ENCODE results near the gene PTPN23.
A peak's percentile ranks its signal among the peaks of the same experiment; 100 is the strongest.
"Not testable (repeated sequence)": the region's sequence is repeated elsewhere in the genome, so short reads cannot be mapped to it uniquely, and the experiment has no call there.

PTPN23 gene, protein sequence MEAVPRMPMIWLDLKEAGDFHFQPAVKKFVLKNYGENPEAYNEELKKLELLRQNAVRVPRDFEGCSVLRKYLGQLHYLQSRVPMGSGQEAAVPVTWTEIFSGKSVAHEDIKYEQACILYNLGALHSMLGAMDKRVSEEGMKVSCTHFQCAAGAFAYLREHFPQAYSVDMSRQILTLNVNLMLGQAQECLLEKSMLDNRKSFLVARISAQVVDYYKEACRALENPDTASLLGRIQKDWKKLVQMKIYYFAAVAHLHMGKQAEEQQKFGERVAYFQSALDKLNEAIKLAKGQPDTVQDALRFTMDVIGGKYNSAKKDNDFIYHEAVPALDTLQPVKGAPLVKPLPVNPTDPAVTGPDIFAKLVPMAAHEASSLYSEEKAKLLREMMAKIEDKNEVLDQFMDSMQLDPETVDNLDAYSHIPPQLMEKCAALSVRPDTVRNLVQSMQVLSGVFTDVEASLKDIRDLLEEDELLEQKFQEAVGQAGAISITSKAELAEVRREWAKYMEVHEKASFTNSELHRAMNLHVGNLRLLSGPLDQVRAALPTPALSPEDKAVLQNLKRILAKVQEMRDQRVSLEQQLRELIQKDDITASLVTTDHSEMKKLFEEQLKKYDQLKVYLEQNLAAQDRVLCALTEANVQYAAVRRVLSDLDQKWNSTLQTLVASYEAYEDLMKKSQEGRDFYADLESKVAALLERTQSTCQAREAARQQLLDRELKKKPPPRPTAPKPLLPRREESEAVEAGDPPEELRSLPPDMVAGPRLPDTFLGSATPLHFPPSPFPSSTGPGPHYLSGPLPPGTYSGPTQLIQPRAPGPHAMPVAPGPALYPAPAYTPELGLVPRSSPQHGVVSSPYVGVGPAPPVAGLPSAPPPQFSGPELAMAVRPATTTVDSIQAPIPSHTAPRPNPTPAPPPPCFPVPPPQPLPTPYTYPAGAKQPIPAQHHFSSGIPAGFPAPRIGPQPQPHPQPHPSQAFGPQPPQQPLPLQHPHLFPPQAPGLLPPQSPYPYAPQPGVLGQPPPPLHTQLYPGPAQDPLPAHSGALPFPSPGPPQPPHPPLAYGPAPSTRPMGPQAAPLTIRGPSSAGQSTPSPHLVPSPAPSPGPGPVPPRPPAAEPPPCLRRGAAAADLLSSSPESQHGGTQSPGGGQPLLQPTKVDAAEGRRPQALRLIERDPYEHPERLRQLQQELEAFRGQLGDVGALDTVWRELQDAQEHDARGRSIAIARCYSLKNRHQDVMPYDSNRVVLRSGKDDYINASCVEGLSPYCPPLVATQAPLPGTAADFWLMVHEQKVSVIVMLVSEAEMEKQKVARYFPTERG (N-terminal part only)

GRCh38 chr3:47380601-47381316 is at the start of gene PTPN23:
Gene PTPN23 (plus strand): TSS chr3:47381021. CDS start chr3:47381097, 76 bp downstream.
- peak; percentile 99 for DNase-seq

DNA sequence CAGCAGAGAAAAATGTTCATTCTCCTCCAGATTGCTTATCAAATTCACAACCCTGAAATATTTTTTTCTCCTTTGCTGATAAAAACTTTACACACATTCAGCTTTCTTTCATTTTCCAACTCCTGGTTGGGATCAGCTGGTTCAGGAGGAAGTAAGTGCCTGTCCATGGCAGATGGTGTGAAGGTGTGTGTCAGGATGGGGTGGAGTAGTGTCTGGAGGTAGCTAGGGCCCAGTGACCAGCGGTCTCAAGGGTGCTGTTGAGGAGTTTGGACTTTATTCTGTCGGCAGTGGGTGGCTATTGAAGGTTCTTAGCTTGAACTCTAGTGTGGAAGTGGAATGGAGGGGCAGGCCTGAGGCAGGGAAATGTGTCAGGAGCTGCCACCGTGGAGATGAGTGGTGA is 46.9 kb upstream of the PTPN23 start:
- DNase-seq = no peak

GRCh38 chr3:47337656-47338055 is 43.2 kb upstream of the PTPN23 start:
- DNase-seq = no peak

DNA sequence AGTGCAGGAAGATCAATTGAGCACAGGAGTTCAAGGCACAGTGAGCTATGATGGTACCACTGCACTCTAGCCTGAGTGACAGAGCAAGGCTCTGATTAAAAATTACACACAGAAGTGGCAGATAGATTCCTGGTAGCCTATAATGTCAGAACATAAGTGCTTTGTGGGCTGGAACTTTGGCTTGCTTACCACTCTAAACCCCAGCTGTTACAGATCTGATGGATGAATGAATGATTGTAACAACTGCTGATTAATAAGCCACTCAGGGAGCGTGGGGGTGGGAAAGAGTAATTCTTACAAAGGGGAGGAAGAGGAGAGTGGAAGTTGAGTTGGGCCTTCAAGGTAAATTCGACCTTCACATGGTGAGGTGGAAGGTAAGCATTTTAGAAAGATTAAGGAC is 40.9 kb upstream of the PTPN23 start:
- DNase-seq = no peak

GRCh38 chr3:47340866-47341265 is 40.0 kb upstream of the PTPN23 start:
- no peak for DNase-seq

DNA sequence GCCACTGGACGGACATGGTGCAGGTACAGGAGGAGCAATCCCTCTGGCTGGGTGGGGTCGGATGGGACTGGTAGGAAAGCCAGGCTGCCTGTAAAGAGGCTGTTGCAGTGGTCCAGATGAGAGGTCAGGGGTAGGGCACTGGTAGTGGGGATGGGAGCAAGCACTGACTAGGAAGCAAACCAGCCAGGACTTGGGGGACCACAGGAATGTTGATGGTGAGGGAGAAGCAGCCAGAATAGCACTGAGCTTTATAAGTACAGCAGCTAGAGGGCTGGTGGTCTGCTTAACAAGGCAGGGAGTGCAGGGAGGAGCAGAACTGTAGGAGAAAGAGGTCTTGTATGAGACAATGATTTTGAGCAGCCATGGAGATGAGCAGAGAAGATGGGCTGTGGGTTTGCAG is 38.7 kb upstream of the PTPN23 start:
- DNase-seq = no peak

GRCh38 chr3:47342812-47343211 is 38.0 kb upstream of the PTPN23 start:
- DNase-seq = no peak

GRCh38 chr3:47343471-47343971 is 37.3 kb upstream of the PTPN23 start:
- no peak for DNase-seq

DNA sequence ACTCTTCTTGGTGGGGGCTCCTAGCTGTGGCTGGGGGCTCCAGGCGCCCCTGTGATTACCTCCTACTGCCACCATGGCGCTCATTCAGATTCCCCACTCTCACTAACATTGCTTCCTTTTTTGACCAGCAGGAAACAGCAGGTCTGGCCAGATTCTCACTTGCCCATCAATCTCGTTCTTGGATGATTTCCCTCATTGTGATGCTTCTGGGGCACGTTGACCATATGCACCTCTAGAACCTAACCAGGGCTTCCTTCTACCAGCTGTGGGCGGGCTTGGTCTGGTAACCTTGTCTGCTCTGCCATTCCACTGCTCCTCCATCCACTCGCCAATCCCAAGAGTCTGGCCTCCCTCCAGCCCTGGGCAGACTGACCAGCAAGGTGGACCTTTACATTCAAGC is 35.9 kb upstream of the PTPN23 start:
- no peak for DNase-seq

- no peak for DNase-seq
Measured at GRCh38 chr3:47347217-47347801, 33.5 kb upstream of the PTPN23 start.

DNA sequence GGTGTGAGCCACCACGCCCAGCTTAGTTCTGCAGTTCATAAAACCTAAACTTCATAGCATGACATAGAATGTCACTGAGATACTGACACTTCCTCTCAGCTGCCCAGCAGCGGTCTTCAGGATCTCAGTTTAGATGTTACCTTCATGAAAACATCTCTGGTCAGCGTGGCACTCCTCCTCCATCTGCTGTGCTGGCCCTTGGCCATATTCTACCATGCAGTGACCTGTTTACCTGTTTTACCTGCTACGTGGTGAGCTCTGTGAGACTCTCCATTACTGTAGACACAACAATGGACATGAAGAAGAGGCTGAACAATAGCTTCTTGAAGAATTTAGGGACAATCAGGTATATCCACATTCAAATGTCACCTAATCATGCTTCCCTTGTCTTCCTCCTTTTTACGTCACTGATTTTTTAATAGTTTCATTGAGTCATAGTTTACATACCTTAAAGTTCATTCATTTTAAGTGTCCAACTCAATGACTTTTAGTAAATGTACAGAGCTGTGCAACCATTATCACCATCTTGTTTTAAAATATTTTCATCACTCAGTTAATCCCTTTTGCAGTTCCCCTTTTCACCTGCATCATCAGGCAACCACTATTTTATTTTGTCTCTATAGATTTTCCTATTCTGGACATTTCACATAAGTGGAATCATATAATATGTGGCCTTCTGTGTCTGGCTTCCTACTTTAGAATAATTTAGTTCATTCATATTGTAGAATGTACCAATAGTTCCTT is 32.2 kb upstream of the PTPN23 start:
- DNase-seq = no peak

DNA sequence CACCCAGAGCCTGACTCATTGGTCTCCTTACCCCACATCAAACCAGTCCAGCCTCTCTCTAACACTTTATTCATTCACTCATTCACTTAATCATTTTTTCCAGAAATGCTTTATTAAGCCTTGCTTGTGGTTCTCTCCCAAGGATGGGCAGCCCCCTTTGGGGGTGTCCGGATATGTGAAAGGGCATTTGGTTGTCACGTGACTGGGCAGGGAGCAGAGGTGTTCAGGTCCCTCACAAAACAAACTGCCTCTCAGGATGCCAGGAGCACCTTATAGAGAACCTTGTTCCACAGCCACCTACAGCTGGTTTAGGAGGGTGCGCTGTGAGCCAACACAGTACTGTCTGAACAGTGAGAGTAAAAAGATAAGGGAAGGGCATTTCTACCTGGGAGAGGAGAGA is 25.8 kb upstream of the PTPN23 start:
- DNase-seq = no peak

- DNase-seq = no peak
Measured at GRCh38 chr3:47356201-47356600, 24.6 kb upstream of the PTPN23 start.

DNA sequence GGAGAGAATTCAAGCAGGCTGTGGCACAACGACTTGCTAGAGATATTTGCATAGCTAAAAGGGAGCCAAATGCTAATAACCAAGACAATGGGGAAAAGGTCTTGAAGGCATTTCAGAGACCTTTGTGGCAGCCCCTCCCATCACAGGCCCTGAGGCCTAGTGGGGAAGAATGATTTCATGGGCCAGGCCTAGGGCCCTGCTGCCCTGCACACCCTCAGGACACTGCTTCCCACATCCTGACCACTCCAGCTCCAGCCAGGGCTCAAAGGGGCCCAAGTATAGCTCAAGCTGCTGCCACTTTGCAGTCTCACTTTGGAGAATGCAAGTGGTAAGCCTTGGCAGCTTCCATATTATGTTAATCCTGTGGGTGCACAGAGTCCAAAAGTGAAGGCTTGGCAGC is 21.5 kb upstream of the PTPN23 start:
- no peak for DNase-seq

- DNase-seq = not testable (repeated sequence)
Measured at GRCh38 chr3:47360110-47360517, 20.7 kb upstream of the PTPN23 start.

DNA sequence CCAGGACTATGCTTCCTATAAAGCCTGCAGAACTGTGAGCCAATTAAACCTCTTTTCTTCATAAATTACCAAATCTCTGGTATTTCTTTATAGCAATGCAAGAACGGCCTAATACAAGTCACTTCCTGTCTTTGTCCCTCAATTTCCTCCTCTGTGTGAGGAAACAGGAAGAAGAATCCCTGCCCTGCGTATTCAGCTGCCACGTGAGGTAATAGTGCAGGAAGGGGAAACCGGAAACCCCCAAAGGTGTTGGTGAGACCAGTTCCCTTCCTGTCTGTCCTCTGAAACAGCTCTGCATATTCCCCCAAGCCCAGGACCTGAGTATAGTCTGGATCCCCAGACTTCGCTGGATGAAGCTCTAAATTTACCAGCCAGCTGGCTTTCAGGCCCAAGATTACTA is 18.1 kb upstream of the PTPN23 start:
- DNase-seq = peak; percentile 34

- no peak for DNase-seq
Measured at GRCh38 chr3:47365213-47366153, 15.3 kb upstream of the PTPN23 start.

- DNase-seq = no peak
Measured at GRCh38 chr3:47366833-47367232, 14.0 kb upstream of the PTPN23 start.

DNA sequence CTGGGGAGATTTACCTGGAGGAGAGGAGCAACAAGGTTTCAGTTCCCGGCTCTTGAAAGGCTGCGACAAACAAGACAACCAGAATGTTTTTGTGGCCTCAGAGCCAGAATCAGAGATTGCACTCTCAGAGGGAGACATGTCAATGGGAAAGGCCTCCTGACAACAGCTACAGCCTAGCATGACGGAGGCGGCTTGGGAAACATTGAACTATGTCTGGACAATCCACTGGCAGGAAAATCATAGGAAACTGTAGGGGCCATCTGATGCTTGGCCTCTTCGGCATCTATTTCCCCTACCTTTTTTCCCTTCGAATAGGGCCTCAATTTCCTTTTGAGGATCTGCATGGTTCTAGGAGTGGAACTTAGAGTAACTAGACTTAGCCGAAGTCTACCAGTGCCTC is 13.2 kb upstream of the PTPN23 start:
- DNase-seq = no peak

DNA sequence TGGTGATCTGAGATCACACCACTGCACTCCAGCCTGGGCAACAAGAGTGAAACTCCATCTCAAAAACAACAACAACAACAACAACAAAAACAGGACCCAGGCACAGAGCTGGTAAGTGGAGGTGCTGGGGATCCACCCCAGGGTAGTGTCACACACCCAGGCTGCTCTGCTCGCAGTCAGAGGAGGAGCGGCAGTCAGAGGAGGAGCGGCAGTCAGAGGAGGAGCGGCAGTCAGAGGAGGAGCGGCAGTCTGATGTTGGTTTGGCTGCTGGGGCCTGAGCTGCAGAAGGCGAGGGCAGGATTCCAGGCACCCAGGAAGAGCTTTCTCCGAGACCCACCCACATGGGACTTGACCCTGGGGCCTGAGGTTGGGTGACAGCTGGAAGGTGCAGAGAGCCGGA is 10.8 kb upstream of the PTPN23 start:
- DNase-seq = not testable (repeated sequence)
